WERI-Rb-1 (cell line): ENCODE data around the gene EPHA8.
A peak's percentile ranks its signal among the peaks of the same experiment; 100 is the strongest.

Experiments
- DNase-seq: peaks from one replicate; pipeline ENCODE4 v3.0.0-alpha.2; 2020
- H3K27ac ChIP-seq: fragments of 250-450 bp; sonication (Bioruptor Pico); 2 replicates; pipeline ENCODE4 v1.5.1; 2020; ENCODE audit warnings: mild to moderate bottlenecking, moderate library complexity
- H3K27me3 ChIP-seq: fragments of 250-450 bp; sonication (Bioruptor Pico); 2 replicates; pipeline ENCODE4 v1.5.1; 2021; ENCODE audit warnings: mild to moderate bottlenecking, low read depth, moderate library complexity; ENCODE audit not compliant: insufficient read depth, severe bottlenecking
- H3K36me3 ChIP-seq: fragments of 250-450 bp; sonication (Bioruptor Pico); 2 replicates; pipeline ENCODE4 v1.5.1; 2020; ENCODE audit warnings: mild to moderate bottlenecking, moderate library complexity
- H3K4me3 ChIP-seq: 2 replicates; pipeline ENCODE4 v1.5.1; 2011; ENCODE audit warnings: low read depth, mild to moderate bottlenecking, control low read depth, low read length
- H3K9me3 ChIP-seq: fragments of 250-450 bp; sonication (Bioruptor Pico); 2 replicates; pipeline ENCODE4 v1.5.1; 2021; ENCODE audit warnings: mild to moderate bottlenecking, moderate library complexity; ENCODE audit not compliant: severe bottlenecking
- CTCF ChIP-seq: IDR thresholded peaks from 2 replicates; pipeline ENCODE4 v1.5.1; 2011; ENCODE audit warnings: low read depth, mild to moderate bottlenecking, control low read depth, inconsistent platforms, low read length

Gene EPHA8

GRCh38 chr1:22553104-22553880, 10.0 kb upstream of the EPHA8 start:
- H3K36me3 ChIP-seq = no peaks in the 10 kb centered on the region
- no peaks in the 10 kb centered on the region for H3K9me3 ChIP-seq
- no peak overlapping the region for H3K4me3 ChIP-seq
- no peak for TF ChIP-seq CTCF
- H3K27me3 ChIP-seq = no peaks in the 10 kb centered on the region
- H3K27ac ChIP-seq = no peak overlapping the region
- DNase-seq = no peak

GRCh38 chr1:22553991-22554522, 9.2 kb upstream of the EPHA8 start:
- Histone ChIP-seq H3K36me3 (no peaks in the 10 kb centered on the region), H3K27me3 (no peaks in the 10 kb centered on the region), H3K9me3 (no peaks in the 10 kb centered on the region), H3K27ac (no peak overlapping the region), H3K4me3 (no peak overlapping the region)
- TF ChIP-seq CTCF = no peak
- no peak for DNase-seq

GRCh38 chr1:22555371-22555656, 8.0 kb upstream of the EPHA8 start:
- Histone ChIP-seq H3K4me3 (no peak overlapping the region), H3K27ac (no peak overlapping the region), H3K27me3 (no peaks in the 10 kb centered on the region), H3K9me3 (no peaks in the 10 kb centered on the region), H3K36me3 (no peaks in the 10 kb centered on the region)
- TF ChIP-seq CTCF = no peak
- no peak for DNase-seq

- peak; percentile 56 for DNase-seq
- no peaks in the 10 kb centered on the region for H3K27me3 ChIP-seq
- H3K4me3 ChIP-seq = no peak overlapping the region
Observed at GRCh38 chr1:22556391-22557104, 6.7 kb upstream of the EPHA8 start.

GRCh38 chr1:22557341-22557950, 5.8 kb upstream of the EPHA8 start:
- no peak for DNase-seq
- TF ChIP-seq CTCF = no peak
- no peaks in the 10 kb centered on the region for H3K36me3 ChIP-seq
- H3K9me3 ChIP-seq = no peaks in the 10 kb centered on the region
- H3K27ac ChIP-seq = 0 out of 2 replicates have a peak overlapping the region, but pooled peaks have one; percentile 40
- no peaks in the 10 kb centered on the region for H3K27me3 ChIP-seq
- H3K4me3 ChIP-seq = no peak overlapping the region

More at GRCh38 chr1:22556391-22557104, 6.7 kb upstream of the EPHA8 start:
- no peak for TF ChIP-seq CTCF
- Histone ChIP-seq H3K27ac (peak overlapping the region; percentile 40; the same call in 1 of the 2 replicates), H3K36me3 (no peaks in the 10 kb centered on the region), H3K9me3 (no peaks in the 10 kb centered on the region)
